ENCODE results near the gene ERC2. TPM values are rescaled to one million over a fixed set of nuclear protein-coding genes. Genes with fewer than 3 reads are reported as not detected.

ERC2 gene
- total and polyA plus RNA-seq, 5 donors from 2014 or later: not detected

- H3K27me3 ChIP-seq (ENCODE audit: control insufficient read depth, insufficient read depth, low read length): no peaks in the 10 kb centered on the region
- H3K4me1 Mint-ChIP-seq: no peaks in the 10 kb centered on the region
- H3K4me3 Mint-ChIP-seq: no peak overlapping the region
- no peaks in the 10 kb centered on the region for H3K36me3 ChIP-seq (ENCODE audit: control insufficient read depth, insufficient read depth, low read length)
- no peak overlapping the region for H3K27ac Mint-ChIP-seq
- no peaks in the 10 kb centered on the region for H3K36me3 Mint-ChIP-seq
- H3K9me3 ChIP-seq (ENCODE audit: control insufficient read depth in 2 of 2, low read length in 2 of 2): no peaks in the 10 kb centered on the region
- no peak overlapping the region for H3K4me3 ChIP-seq (ENCODE audit: low read depth, low read length)
- ATAC-seq (ENCODE audit: low read depth in 2 of 2) (no peak), DNase-seq (no peak)
- no peaks in the 10 kb centered on the region for H3K4me1 ChIP-seq (ENCODE audit: control insufficient read depth, insufficient read depth, low read length, poor library complexity, severe bottlenecking)
- H3K27ac ChIP-seq (ENCODE audit: insufficient read depth, low read length, poor library complexity, severe bottlenecking): no peak overlapping the region
- H3K27me3 Mint-ChIP-seq: peaks cover 5% of the 10 kb centered on the region
- H3K9me3 Mint-ChIP-seq: peaks cover 0 to 3% (median 0%) of the 10 kb centered on the region in 7 donors
These were observed 572.2 kb downstream of the ERC2 start for GRCh38 chr3:55895897-55896566.

- H3K9me3 Mint-ChIP-seq: peaks cover 0 to 3% (median 0%) of the 10 kb centered on the region in 7 donors
- H3K4me1 ChIP-seq (ENCODE audit: control insufficient read depth, insufficient read depth, low read length, poor library complexity, severe bottlenecking): no peaks in the 10 kb centered on the region
- no peaks in the 10 kb centered on the region for H3K36me3 ChIP-seq (ENCODE audit: control insufficient read depth, insufficient read depth, low read length)
- no peak overlapping the region for H3K4me3 Mint-ChIP-seq
- H3K4me3 ChIP-seq (ENCODE audit: low read depth, low read length): no peak overlapping the region
- H3K27ac ChIP-seq (ENCODE audit: insufficient read depth, low read length, poor library complexity, severe bottlenecking): no peak overlapping the region
- DNase-seq (no peak), ATAC-seq (ENCODE audit: low read depth in 2 of 2) (no peak)
- H3K4me1 Mint-ChIP-seq: no peaks in the 10 kb centered on the region
- no peak overlapping the region for H3K27ac Mint-ChIP-seq
- no peaks in the 10 kb centered on the region for H3K36me3 Mint-ChIP-seq
- no peaks in the 10 kb centered on the region for H3K9me3 ChIP-seq (ENCODE audit: control insufficient read depth in 2 of 2, low read length in 2 of 2)
- H3K27me3 ChIP-seq (ENCODE audit: control insufficient read depth, insufficient read depth, low read length): no peaks in the 10 kb centered on the region
- peaks cover 5% of the 10 kb centered on the region for H3K27me3 Mint-ChIP-seq
These were observed 573.7 kb downstream of the ERC2 start for GRCh38 chr3:55894605-55895004.

- no peak overlapping the region for H3K27ac ChIP-seq (ENCODE audit: insufficient read depth, low read length, poor library complexity, severe bottlenecking)
- ATAC-seq (ENCODE audit: low read depth in 2 of 2) (no peak), DNase-seq (no peak)
- no peak overlapping the region for H3K27ac Mint-ChIP-seq
- H3K36me3 ChIP-seq (ENCODE audit: control insufficient read depth, insufficient read depth, low read length): no peaks in the 10 kb centered on the region
- peaks cover 0 to 3% (median 0%) of the 10 kb centered on the region in 7 donors for H3K9me3 Mint-ChIP-seq
- H3K4me1 Mint-ChIP-seq: no peaks in the 10 kb centered on the region
- no peak overlapping the region for H3K4me3 Mint-ChIP-seq
- no peaks in the 10 kb centered on the region for H3K36me3 Mint-ChIP-seq
- H3K4me3 ChIP-seq (ENCODE audit: low read depth, low read length): no peak overlapping the region
- H3K27me3 ChIP-seq (ENCODE audit: control insufficient read depth, insufficient read depth, low read length): no peaks in the 10 kb centered on the region
- H3K9me3 ChIP-seq (ENCODE audit: control insufficient read depth in 2 of 2, low read length in 2 of 2): no peaks in the 10 kb centered on the region
- H3K27me3 Mint-ChIP-seq: peaks cover 4% of the 10 kb centered on the region
- no peaks in the 10 kb centered on the region for H3K4me1 ChIP-seq (ENCODE audit: control insufficient read depth, insufficient read depth, low read length, poor library complexity, severe bottlenecking)
These were observed 575.1 kb downstream of the ERC2 start for GRCh38 chr3:55893045-55893664.

GRCh38 chr3:55891106-55891505 is 577.2 kb downstream of the ERC2 start:
- Histone ChIP-seq H3K27me3 (ENCODE audit: control insufficient read depth, insufficient read depth, low read length) (no peaks in the 10 kb centered on the region), H3K27ac (ENCODE audit: insufficient read depth, low read length, poor library complexity, severe bottlenecking) (no peak overlapping the region), H3K9me3 (ENCODE audit: control insufficient read depth in 2 of 2, low read length in 2 of 2) (no peaks in the 10 kb centered on the region), H3K36me3 (ENCODE audit: control insufficient read depth, insufficient read depth, low read length) (no peaks in the 10 kb centered on the region), H3K4me1 (ENCODE audit: control insufficient read depth, insufficient read depth, low read length, poor library complexity, severe bottlenecking) (no peaks in the 10 kb centered on the region), H3K4me3 (ENCODE audit: low read depth, low read length) (no peak overlapping the region)
- Mint-ChIP-seq H3K27me3 (no peaks in the 10 kb centered on the region), H3K9me3 (no peaks in the 10 kb centered on the region), H3K4me3 (no peak overlapping the region), H3K27ac (no peak overlapping the region), H3K36me3 (no peaks in the 10 kb centered on the region), H3K4me1 (no peaks in the 10 kb centered on the region)
- ATAC-seq (ENCODE audit: low read depth in 2 of 2) (no peak), DNase-seq (no peak)

GRCh38 chr3:55888282-55888885 is 579.9 kb downstream of the ERC2 start:
- Histone ChIP-seq H3K36me3 (ENCODE audit: control insufficient read depth, insufficient read depth, low read length) (no peaks in the 10 kb centered on the region), H3K4me3 (ENCODE audit: low read depth, low read length) (no peak overlapping the region), H3K27ac (ENCODE audit: insufficient read depth, low read length, poor library complexity, severe bottlenecking) (no peak overlapping the region), H3K27me3 (ENCODE audit: control insufficient read depth, insufficient read depth, low read length) (no peaks in the 10 kb centered on the region), H3K9me3 (ENCODE audit: control insufficient read depth in 2 of 2, low read length in 2 of 2) (no peaks in the 10 kb centered on the region), H3K4me1 (ENCODE audit: control insufficient read depth, insufficient read depth, low read length, poor library complexity, severe bottlenecking) (no peaks in the 10 kb centered on the region)
- H3K27me3 Mint-ChIP-seq: no peaks in the 10 kb centered on the region
- no peak overlapping the region for H3K4me3 Mint-ChIP-seq
- H3K27ac Mint-ChIP-seq: no peak overlapping the region
- no peaks in the 10 kb centered on the region for H3K9me3 Mint-ChIP-seq
- no peaks in the 10 kb centered on the region for H3K4me1 Mint-ChIP-seq
- DNase-seq (no peak), ATAC-seq (ENCODE audit: low read depth in 2 of 2) (no peak)
- H3K36me3 Mint-ChIP-seq: no peaks in the 10 kb centered on the region

GRCh38 chr3:55885721-55886120 is 582.5 kb downstream of the ERC2 start:
- no peaks in the 10 kb centered on the region for H3K36me3 Mint-ChIP-seq
- H3K4me1 Mint-ChIP-seq: no peaks in the 10 kb centered on the region
- Histone ChIP-seq H3K9me3 (ENCODE audit: control insufficient read depth in 2 of 2, low read length in 2 of 2) (no peaks in the 10 kb centered on the region), H3K27ac (ENCODE audit: insufficient read depth, low read length, poor library complexity, severe bottlenecking) (no peak overlapping the region), H3K36me3 (ENCODE audit: control insufficient read depth, insufficient read depth, low read length) (no peaks in the 10 kb centered on the region), H3K27me3 (ENCODE audit: control insufficient read depth, insufficient read depth, low read length) (no peaks in the 10 kb centered on the region), H3K4me1 (ENCODE audit: control insufficient read depth, insufficient read depth, low read length, poor library complexity, severe bottlenecking) (no peaks in the 10 kb centered on the region), H3K4me3 (ENCODE audit: low read depth, low read length) (no peak overlapping the region)
- no peaks in the 10 kb centered on the region for H3K9me3 Mint-ChIP-seq
- DNase-seq: no peak
- H3K27me3 Mint-ChIP-seq: no peaks in the 10 kb centered on the region
- no peak for ATAC-seq (ENCODE audit: low read depth in 2 of 2)
- no peak overlapping the region for H3K4me3 Mint-ChIP-seq
- no peak overlapping the region for H3K27ac Mint-ChIP-seq

- Histone ChIP-seq H3K4me1 (ENCODE audit: control insufficient read depth, insufficient read depth, low read length, poor library complexity, severe bottlenecking) (no peaks in the 10 kb centered on the region), H3K9me3 (ENCODE audit: control insufficient read depth in 2 of 2, low read length in 2 of 2) (no peaks in the 10 kb centered on the region), H3K36me3 (ENCODE audit: control insufficient read depth, insufficient read depth, low read length) (no peaks in the 10 kb centered on the region), H3K27me3 (ENCODE audit: control insufficient read depth, insufficient read depth, low read length) (no peaks in the 10 kb centered on the region), H3K4me3 (ENCODE audit: low read depth, low read length) (no peak overlapping the region), H3K27ac (ENCODE audit: insufficient read depth, low read length, poor library complexity, severe bottlenecking) (no peak overlapping the region)
- no peaks in the 10 kb centered on the region for H3K4me1 Mint-ChIP-seq
- no peaks in the 10 kb centered on the region for H3K27me3 Mint-ChIP-seq
- H3K27ac Mint-ChIP-seq: no peak overlapping the region
- DNase-seq (no peak), ATAC-seq (ENCODE audit: low read depth in 2 of 2) (no peak)
- H3K36me3 Mint-ChIP-seq: no peaks in the 10 kb centered on the region
- H3K4me3 Mint-ChIP-seq: no peak overlapping the region
- H3K9me3 Mint-ChIP-seq: no peaks in the 10 kb centered on the region
These were observed 583.6 kb downstream of the ERC2 start for GRCh38 chr3:55884491-55885285.

All from CD4-positive, CD25-positive, alpha-beta regulatory T cell (primary cell).